LNCaP clone FGC (cell line): Measurements from ENCODE around the gene WDR59.

Experiments
- DNase-seq: peaks from one replicate; pipeline ENCODE4 v3.0.0-alpha.2; 2011; ENCODE audit warnings: low read depth
- H3K4me3 ChIP-seq: 2 replicates; pipeline ENCODE4 v1.5.1; 2011; ENCODE audit warnings: mild to moderate bottlenecking, low read depth, low read length, control low read depth
- CTCF ChIP-seq: IDR thresholded peaks from 2 replicates; pipeline ENCODE4 v1.5.1; 2012; ENCODE audit warnings: mild to moderate bottlenecking; ENCODE audit not compliant: control insufficient read depth, insufficient read depth; ENCODE audit errors: extremely low read depth

The WDR59 gene

DNA sequence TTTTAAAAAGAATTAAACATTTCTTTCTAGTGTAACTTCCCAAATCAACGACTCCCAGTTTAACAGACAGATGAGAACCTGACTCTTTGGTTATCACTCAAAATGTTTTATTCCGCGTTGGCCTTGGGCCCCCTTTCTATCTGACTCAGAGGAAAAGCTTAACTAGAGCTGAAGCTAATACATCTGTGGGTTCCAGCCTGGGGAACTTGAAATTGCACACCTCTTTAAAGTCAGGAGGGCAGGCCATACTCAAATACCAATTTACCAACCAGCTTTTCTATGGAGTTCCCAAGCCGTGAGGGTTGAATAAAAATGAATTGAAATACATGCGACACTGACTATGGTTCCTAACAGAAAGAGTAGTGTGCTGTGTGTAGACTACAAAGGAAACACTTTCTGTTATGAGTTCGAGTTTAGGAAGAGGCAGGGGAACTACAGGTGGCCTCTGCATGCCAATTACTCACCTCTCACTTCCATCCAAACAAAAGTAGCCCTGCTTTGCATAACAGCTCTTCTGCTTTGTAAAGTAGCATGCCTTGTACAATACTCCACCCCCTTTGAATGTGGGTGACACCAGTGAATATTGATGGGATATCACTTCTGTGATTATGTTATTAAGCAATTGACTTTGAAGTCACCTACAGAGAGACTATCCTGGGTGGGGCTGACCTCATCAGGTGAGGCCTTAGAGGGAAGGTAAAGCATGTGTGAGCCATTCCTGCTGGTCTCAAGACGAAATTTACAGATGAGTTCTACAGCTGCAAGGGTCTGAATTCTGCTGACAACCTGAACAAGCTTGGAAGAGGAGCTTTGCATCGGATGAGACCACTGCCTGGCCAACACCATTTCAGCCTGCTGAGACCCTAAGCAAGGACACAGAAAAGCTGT, 92.1 kb downstream of the WDR59 start:
- TF ChIP-seq CTCF = no peak
- H3K4me3 ChIP-seq = no peak overlapping the region
- DNase-seq = no peak

GRCh38 chr16:74888888-74889287, 96.0 kb downstream of the WDR59 start:
- H3K4me3 ChIP-seq = no peak overlapping the region
- TF ChIP-seq CTCF = no peak
- DNase-seq = no peak

GRCh38 chr16:74888232-74888862, 96.6 kb downstream of the WDR59 start:
- H3K4me3 ChIP-seq = no peak overlapping the region
- no peak for DNase-seq
- TF ChIP-seq CTCF = no peak

DNA sequence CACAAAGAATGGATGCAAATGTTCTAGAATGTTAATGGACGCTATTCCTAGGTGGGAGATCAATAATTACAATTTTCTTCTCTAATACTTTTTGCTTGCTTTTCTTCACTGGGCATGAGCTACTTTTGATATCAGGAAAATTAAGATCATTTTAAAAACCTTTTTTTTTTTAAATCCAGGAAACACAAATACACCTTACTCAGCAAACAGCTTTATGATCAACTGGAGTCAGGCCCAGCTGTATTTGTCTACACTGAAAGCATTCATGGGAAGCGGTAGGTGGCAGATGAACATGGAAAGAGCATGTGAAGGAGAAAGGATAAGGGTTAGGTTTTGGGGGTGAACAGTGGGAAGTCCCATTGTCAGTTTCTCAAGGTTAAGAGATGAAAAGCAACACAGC, 97.8 kb downstream of the WDR59 start:
- 0 out of 2 replicates have a peak, but pooled peaks have one; percentile 1 for TF ChIP-seq CTCF
- no peak for DNase-seq

GRCh38 chr16:74877706-74878105, 107.2 kb downstream of the WDR59 start:
- DNase-seq = no peak
- H3K4me3 ChIP-seq = no peak overlapping the region
- no peak for TF ChIP-seq CTCF

More for the DNA sequence above, 97.8 kb downstream of the WDR59 start:
- H3K4me3 ChIP-seq = no peak overlapping the region

- DNase-seq = no peak
- no peak overlapping the region for H3K4me3 ChIP-seq
- no peak for TF ChIP-seq CTCF
These were observed 109.9 kb downstream of the WDR59 start for GRCh38 chr16:74874912-74875546.
